Measurements from ENCODE around the gene TUBB4A.

GRCh38 chr19:6476896-6477431, 25.1 kb downstream of the TUBB4A start:
- TF ChIP-seq TAF1 (IDR thresholded peaks at IDR 0.05; ENCODE audit: low read depth, low read length) (no peak), POLR2A (IDR thresholded peaks at IDR 0.05; ENCODE audit: low read depth, low read length) (no peak), POLR2AphosphoS5 (IDR thresholded peaks at IDR 0.05; ENCODE audit: low read depth, low read length) (no peak), POU2F2 (IDR thresholded peaks at IDR 0.05; ENCODE audit: low read depth, low read length) (no peak), SPI1 (IDR thresholded peaks at IDR 0.05; ENCODE audit: low read depth, low read length) (no peak), PAX5 (IDR thresholded peaks at IDR 0.05; ENCODE audit: insufficient read depth, low read length, severe bottlenecking) (no peak)

Measured in GM12891 (cell line).